ENCODE measurements around the gene AXL.

The AXL gene

DNA sequence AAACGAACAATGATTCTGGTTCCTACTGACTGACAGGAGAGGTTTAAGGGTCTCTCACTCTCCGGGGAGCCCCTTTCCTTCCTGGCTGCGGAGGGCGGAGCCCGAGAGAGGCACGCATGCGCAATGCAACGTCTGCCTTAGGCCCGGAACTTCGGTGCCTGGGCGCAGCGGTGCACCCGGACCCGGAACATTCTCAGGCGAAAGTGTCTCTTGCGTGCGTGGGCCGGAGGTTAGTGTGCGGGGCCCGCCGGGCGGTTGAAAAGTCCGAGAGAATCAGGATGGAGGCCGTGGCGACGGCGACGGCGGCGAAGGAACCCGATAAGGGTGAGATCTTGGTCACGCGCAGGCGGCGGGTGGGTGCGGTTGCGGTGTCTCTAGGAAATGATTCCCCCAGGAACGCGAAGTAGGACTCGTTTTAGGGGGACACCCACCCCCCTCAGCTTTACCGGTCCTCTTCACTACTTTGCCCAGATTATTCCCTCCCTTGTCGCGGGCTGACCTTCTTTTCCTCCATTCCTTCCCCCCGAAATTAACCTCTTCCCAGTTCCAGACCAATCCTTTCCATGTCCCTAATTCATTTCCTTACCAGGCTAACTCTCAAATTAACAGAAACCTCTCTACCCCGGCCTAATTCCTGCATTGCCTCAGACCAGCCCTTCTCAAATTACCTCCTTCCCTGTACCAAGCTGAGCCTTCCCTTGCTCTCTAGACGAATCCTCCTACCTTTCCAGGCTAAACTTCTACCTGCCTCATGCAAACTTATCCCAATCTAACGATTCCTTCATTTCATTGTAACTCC, 91.2 kb downstream of the AXL start, which contains the start of gene CCDC97:
TSS of gene CCDC97 (plus strand) at position 140 of the 799 bp plus-strand sequence. CDS start at position 279, 139 bp downstream.
- DNase-seq: peak; percentile 66

DNA sequence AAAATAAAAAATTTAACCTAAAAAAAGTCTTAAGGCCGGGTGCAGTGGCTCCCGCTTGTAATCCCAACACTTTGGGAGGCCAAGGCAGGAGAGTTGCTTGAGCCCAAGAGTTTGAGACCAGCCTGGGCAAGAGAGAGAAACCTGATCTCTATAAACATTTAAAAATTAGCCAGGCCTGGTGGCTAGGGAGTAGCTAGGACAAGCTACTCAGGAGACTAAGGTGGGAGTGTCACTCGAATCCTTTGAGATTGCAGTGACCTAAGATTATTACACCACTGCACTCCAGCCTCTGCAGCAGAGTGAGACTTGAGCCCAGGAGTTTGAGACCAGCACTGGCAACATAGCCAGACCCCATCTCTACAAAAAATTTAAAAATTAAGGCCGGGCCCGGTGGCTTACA, 92.0 kb downstream of the AXL start:
- DNase-seq: no peak
